GM19328 (cell line): ENCODE data around the gene RPS21.

ENCODE experiments used
- ATAC-seq: cut with Tn5 transposase; IDR thresholded peaks from one replicate; pipeline ENCODE4 v1.9.1; 2021; ENCODE audit warnings: mild to moderate bottlenecking, moderate library complexity; ENCODE audit not compliant: unreplicated experiment

The RPS21 gene

DNA sequence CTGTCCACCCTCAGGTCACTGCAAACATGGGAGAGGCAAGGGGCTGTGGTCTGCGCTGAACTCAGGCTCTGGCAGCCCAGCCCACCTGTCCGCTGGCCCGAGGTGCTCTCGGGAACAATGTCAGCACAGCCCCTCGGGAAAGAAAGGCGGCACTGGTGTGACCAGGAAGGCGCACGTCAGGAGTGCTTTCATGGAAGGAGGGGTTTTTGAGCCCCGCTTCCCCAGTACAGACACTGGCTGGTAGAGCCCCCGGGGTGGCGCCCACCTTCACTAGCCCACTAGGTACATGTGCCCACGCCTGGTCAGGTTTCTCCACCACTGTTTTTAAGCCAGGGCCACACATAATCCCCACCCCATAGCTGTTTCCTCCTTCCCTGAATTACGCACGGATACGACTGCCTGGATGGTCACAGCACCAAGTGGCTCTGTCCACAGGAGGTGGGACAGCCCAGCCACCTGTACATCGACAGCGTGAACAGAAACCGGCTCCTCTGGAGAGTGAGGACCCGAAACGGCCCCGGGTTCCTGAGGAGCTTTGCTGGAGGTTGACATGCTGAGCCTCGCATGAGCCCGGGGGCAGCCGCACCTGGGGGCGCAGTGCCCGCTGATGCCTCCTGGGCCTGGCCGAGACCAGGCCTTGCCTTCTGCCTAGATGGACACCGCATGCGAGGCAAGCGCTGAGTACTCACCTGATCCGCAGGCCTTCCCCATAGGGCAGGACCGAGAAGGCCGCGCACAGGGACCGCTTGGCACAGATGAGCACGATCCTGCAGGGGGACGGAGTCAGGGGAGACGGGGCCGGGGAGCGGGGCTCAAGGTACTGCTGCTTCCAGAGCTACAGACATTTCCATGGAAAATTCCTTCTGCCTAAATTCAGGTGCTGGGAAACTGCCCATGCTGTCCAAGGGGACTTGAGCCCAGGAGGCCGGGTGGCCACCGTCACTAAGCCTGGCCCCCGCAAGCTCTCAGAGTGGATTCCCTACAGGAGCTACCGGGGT, 7.6 kb downstream of the RPS21 start:
- no peak for ATAC-seq

DNA sequence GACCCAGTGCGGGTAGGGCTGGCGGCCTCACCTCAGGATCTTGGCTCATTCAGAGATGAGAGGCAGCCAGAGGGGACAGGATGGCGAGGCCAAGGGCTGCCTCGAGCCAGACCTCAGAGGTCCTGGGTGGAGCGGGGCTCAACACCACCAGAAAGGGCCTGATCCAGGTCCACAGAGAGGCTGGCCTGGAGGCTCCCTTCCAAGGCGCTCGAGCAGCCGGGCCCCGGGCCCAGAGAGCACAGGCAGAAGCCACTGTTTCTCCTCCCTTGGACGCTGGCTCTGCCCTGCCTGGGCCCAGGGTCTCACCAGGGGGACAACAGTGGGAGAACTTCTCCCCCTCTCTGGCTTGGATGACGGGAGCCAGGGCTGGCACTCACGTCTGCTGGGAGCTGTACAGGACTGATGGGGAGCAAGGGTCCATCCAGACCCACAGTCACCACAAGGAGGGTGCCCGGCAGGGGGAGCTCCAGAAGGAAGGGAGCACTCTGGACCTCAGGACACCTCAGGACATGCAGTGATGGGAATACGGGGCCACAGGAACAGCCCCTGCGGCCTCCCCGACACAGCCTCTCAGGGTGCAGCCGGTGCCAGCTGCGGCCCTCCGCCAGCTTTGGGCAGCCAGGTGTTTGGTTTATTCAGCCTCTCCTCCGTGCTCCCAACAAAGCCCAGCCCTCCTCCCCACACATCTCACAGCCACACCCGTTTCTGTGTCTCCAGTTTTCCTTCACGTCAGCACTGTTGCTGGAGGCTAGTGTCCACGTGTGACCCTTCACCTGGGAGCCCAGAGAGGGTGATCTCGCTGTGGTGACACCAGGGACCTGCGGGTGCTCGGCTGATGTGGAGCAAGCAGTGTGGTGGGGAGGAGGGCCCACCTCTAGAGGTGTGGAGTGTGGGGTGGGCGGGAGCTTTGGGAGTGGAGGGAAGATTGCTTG, 8.7 kb downstream of the RPS21 start:
- ATAC-seq = no peak

DNA sequence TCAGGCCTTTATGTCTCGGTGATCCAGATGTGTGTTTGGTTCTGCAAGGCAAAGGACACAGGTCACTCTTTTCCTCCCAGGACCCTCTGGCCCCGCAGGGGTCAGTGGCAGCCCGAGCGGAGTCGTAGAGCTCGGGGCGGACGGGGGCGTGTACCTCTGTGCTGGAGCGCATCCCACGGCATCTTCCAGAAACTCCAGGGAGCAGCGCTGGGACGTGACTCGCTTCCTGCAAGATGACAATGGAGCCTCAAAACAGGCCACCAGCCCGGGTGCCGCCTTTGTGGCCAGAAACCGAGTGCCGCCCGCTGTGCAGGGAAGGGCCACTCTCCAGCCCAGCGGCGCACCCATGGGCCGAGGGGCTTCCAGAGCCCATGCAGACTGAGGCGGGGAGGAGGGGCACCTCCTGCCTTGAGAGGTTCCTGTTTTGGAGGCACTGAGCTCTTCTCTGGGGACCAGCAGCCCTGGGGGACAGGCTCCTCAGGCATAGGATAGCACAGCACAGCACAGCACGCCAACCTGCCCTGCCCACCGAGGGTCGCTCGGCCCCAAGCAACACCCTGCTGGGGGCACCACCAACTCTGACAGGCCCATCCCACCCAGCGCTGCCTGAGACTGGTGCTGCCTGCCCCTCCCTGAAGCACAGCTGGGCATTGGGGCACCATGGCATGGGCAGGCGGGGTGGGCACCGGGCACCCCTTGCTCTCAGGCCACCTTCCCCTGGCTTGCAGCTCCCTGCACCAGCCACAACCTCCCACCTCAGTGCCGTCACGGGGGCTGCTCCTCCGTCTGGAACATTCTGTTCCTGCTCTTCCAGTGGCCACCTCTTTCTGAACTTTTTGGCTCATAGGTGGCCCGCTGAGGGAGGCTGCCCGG, 9.7 kb downstream of the RPS21 start:
- no peak for ATAC-seq

DNA sequence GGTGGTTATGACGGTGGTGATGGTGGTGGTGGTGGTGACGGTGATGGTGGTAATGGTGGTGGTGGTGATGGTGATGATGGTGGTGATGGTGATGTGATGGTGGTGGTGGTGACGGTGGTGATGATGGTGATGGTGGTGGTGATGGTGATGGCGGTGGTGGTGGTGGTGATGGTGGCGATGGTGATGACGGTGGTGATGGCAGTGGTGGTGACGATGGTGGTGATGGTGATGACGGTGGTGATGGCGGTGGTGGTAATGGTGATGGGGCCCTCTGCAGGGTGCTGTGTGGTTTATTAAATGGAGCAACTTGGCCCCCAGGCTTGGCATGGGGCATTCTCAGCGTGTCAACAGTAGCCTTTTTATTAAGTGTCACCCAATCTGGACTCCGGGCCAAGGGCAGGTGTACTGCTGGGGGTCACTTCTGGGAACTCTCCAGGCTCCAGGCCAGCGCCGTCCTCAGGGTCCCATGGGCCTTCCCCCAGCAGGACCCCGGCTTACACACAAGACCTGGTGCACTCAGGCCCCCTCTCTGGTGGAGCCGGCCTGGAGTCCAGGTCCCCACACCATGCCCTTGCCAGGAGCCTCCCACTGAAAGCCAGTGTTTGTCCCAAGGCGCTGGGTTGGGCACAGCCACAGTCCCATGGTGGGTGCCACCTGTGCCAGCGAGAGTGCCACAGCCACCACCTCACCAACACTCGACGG, 11.4 kb downstream of the RPS21 start:
- no peak for ATAC-seq

DNA sequence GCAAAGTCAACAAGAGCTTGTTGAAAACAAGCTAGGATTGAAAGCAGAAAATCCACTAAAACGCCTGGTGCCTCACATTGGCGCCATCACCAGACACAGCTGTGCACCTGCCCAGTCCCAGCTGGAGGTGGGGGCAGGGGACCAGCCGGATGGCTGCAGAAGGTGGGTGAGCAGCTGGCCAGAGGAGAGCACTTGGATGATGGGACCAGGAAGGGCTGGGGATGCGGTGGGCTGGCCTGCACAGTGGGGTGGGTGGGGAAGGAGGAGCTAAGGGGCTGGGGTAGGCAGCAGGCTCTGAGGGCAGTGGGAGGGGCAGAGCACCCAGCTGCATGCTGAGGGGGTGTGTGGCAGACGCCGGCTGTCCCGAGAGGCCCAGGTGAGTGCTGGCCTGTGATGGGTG, 13.1 kb downstream of the RPS21 start:
- ATAC-seq = no peak

DNA sequence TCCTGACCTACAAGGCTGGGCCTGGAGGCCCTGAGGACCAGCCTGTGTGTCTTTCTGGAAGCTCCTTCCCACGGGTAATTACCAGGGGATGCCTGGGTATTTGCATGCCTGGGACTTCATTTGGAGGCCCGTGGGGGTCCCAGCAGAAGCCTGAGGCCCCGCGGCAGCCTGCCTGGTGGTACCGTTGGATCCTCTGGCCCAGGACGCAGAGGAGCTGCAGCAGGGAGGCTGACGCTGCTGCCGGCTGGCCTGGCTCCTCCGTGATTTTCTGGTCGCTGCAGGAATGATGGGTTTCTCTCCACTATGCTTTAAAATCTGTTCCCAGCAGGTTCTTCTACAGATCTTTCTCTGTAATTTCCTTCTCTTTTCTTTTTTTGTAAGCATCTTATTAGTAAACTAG, 13.6 kb downstream of the RPS21 start:
- no peak for ATAC-seq

DNA sequence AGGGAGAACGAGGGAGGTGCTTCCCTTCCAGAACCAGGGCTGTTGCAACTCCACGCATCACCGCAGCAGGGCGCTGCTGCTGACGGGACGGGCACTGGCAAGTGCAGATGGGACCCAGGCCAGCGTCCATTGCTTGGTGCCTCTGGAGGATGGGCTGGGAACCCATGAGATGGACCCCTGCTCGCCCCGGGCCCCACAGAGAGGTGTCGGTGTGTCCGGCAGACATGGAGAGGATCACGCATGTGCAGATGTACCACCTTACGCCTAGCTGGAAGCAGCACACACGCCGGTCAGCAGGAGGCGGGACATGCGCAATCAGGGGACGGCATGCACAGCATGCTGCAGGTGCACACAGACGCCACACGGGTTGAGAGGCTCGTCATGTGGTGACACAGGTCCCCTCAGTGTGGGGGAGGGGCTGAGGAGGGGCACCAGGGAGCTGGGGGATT, 14.5 kb downstream of the RPS21 start:
- ATAC-seq = no peak

DNA sequence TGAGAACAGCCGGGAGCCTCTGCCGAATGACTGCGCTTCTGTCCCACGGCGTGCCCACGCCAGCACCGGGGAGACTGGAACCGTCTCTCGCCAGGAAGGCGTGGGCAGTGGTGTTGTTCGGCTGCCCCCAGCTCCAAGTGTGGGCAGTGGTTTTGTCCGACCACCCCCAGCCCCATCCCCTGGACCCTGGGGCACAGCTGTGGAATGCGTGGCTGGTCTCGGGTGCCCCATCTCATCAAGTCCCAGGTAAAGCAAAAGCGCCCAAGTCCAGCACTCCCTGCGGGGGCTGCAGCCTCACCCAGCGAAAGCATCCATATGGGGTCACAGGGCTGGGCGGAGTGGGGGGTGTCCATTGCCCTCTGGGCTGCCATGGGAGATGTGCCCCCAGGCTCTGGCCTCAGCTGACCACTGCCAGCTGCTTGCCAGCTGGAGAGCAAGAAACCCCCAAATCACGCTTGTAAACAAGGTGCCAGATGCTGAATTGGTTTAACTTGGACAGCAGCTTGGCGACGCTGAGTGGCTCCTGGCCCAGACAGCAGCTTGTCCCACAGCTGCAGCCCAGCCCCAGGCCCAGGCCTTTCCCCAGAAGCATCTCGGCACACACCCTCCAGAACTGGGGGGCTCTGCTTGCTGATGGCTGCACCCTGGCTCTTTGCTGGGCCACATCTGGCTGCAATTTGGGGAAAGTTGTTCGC, 15.7 kb downstream of the RPS21 start:
- no peak for ATAC-seq

DNA sequence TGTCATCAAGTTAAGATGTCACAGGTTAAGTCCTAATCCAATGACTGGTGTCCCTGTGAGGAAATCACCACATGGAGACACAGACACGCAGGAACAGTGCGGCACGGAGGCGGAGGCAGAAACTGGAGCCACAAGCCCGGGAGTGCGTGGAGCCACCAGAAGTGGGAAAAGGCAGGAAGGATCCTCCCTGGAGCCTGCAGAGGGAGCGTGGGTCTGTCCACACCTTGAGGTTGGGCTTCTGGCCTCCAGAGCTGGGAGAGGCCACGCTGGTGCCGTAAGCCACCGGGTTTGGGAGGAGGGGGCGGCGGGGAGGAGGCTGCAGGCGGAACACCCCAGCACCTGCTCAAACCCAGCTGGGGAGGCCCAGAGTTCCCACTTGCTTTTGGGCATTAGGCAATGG, 16.4 kb downstream of the RPS21 start:
- no peak for ATAC-seq

DNA sequence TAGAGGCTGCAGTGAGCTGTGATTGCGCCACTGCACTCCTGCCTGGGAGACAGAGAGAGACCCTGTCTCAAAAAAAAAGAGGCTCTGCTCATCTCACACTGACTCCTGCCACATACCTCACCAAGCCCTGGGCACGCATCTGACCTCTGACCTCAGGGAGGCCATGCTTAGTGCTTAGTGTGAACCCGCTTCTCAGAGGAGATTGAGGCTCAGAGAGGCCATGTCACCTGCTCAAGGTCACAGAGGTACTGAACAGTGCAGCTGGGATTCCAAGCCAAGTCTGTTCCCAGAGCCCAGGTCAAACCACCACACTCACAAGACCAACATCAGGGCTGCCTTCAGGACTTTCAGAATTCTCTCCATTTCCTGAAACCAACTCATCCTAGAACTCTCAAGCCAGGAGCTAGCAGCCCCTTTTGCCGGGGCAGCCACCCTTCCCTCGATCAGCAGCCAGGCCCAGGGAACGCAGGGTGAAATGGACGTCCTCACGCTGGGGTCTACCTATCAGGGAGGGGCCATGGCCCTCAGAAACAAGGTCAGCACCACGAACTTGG, 17.3 kb downstream of the RPS21 start:
- ATAC-seq = no peak

DNA sequence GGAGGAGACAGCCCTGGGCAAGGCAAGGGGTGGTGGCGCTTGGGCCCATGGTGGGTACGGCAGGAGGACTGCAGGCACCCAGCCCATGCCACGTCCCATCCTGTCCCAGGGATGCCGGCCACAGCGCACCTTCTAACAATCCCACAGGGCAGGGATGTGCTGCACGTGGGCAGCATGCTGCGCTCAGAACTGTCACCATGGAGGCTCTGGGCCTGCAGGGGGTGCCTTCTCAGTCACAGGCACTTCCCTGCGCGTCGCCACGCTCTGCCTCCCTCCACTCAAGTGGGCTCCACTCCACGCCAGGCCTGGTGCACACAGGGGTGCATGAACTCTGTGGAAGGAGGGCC, 17.8 kb downstream of the RPS21 start:
- no peak for ATAC-seq

DNA sequence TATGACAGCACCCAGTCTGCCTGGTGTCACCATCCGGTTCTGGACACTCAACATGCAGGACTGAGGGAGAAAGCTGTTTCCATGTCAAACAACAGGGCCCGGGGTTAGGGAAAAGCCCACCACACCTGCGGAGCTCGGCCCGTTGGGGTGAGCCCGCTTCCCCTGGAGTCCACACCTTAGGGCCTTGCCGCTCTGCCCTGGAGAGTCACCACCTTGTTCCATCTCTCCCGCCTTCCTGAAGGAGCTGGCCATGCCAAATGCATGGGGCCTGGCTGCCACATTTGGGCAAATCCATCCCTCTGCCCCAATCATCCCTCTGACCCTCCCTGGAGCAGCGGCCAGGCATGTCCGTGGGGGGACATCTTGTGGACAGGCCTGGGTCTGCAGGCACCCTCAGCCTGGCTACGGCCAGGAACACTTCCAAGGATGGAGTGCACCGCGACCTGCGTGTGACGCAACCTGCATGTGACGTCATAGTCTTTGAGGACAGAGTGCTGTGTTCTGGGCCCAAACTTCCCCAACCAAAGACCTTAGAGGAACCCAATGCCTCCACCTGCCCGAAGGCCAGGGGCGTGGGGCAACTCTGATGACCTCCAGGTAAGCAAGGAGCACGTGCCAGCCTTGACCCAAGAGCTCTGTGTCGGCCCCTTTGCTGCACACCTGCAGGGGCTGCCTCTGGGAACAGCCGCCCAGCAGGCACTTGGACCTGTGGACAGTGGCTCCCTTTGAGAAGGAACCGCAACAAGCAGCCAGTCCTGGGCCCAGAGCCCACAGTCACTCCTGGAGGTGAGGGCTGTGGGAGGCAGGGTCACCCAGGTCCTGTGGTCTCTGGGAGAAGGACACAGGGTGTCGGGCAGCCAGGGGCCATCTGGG, 18.4 kb downstream of the RPS21 start:
- ATAC-seq = no peak

DNA sequence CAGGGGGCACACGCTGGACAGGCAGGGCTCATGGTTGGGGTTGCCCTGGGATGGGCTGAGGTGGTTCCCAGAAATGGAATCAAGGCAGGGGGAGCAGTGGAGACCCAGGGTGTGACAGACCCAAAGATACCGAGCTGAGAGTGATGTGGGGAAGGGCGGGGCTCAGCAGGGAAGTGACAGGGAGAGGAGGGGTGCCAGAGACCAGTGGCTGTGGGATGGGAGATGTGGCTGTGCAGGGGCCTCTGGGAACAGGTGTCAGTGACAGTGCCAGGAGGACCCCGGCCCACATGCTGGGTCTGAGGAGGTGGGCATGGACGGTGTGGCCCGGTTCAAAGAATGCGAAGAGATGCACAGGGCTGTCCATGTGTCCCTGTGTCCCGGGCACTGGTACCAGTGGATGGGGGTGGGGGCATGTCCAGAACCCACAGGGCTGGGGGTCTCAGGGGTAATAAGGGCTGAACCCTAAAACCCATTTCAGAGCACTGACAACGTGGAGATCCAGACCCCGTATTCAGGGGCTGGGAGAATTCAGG, 19.1 kb downstream of the RPS21 start:
- ATAC-seq = no peak

DNA sequence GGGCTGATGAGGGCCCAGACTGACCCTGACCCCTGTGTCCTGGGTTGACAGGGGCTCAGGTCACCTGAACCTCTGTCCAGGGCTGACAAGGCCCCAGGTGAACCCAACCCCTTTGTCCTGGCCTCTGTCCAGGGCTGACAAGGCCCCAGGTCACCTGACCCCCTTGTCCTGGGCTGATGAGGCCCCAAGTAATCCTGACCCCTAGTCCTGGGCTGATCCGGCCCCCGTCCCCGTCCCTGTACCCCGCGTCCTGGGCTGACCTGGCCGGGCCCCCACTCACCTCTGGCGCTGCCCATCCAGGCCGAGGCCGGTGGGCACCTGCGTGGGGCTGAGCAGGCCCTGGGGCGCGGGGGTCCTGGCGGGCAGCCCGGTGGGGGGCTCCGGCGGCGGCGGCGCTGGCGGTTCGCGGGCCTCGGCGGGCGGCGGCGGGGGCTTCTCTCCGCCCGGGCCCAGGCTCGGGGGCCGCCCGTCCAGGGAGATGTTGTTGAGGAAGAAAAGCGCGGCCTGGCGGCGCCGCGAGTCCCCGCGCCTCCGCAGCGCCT, 19.8 kb downstream of the RPS21 start:
- ATAC-seq = no peak

DNA sequence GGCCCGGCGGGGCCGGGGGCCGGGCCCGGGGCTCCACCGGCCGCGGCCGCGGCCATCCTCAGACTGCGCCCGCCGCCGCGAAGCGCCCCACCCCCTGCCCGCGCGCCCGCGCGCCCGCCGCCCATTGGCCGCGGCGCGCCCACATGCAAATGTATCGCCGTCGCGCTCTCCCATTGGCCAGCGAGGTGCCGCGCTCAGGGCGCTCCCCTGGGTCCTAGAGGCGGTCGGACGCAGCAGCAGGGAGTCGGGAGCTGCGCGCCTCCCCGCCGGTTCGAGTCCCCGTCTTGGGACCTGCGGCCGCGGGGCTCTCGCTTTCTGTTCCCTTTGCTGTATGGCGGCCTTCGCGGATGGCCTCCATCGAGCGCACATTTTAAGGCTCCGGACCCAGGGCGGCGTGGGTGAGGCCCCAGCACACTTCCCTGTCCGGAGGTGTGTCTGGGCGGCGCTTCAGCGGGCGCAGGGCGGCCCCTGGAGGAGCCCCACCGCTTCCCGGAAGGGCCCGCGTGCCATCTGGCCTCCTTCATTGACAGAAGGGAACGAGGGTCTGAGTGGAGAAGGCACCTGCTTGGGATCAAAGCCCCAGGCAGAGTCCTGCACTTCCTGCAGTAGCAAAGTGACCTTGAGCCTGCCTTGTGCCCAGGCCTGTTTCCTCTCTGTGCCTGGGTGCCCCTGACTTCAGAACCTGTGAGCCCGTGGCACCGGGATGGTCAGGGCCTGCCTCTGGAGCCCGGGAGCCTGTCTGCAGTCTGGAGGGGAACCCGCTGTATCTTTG, 20.5 kb downstream of the RPS21 start, which contains the start of gene CABLES2:
Gene CABLES2 (minus strand): TSS at position 65 of the 772 bp plus-strand sequence. CDS start 9 bp downstream, at position 56.
- ATAC-seq = peak; percentile 87

DNA sequence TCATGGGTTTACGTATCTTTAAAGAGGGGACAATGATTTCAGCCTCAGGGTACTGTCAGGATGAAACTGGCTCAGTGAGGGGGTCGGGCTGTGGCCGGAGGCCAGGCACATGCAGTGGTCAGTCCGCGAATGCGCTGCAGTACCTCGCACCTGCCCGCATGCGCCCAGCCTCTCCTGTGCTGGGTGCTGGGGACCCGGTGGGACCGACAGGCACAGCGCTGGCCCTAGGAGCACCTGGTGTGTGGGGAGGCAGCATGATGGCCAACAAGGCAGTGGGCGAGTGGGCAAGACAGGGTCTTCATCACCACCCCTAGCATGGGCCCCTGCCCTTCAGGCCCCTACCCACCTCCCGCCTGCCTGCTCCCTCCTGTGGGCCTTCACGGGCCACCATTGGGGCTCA, 21.2 kb downstream of the RPS21 start:
- no peak for ATAC-seq

DNA sequence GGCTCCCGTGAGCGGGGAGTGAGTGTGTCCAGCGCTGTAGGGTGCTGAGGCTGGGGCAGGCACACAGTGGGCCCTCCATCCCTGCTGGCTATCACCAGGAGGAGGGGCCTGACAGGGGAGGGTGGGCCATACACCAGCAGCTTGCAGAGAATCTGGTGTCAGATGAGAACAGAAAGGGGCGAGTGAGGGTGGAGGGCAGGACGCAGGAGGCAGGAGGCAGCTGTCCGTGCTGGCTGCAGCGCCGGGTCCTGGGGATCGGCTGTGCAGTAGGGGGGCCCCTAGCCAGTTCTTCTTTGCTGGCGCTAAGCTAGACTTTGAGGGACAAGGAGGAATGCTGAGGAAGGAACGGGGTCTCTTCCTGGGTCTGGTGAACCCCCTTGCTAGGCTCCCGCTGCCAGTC, 21.7 kb downstream of the RPS21 start:
- no peak for ATAC-seq
